Jurkat, Clone E6-1 (cell line): ENCODE results near the gene CFAP53.
"Not testable (repeated sequence)": the region's sequence is repeated elsewhere in the genome, so short reads cannot be mapped to it uniquely, and the experiment has no call there.

Experiments
- DNase-seq: peaks from one replicate; pipeline ENCODE4 v3.0.0-alpha.2; 2011; ENCODE audit warnings: low read depth, low spot score
- H3K4me3 ChIP-seq: 2 replicates; pipeline ENCODE4 v1.5.1; 2011; ENCODE audit warnings: mild to moderate bottlenecking, low read length, control low read depth, moderate library complexity

Gene CFAP53

GRCh38 chr18:50275503-50276036 lies 9.3 kb upstream of the CFAP53 start:
- no peak overlapping the region for H3K4me3 ChIP-seq
- no peak for DNase-seq

- H3K4me3 ChIP-seq, result no peak overlapping the region
- no peak for DNase-seq
Observed at GRCh38 chr18:50274941-50275340, 8.6 kb upstream of the CFAP53 start.

DNA sequence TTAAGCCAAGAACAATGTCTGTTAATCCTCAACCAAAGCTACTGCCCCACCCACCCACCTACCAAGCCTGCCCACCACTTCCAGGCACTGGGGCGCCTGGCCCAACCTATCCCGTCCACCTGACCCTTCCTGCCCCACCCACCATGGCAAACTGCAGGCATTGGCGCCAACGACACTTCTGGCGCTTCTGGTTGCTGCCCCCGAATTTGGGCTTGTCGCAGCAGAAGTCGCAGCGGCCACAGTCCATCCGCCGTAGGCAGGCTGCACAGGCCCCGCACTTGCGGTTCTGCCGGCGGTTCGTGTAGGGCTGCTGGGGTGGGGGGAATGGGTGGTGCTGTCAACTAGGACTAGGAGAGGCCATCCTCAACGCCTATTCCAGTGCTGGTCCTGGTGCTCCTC lies 7.7 kb upstream of the CFAP53 start:
- DNase-seq, result no peak
- no peak overlapping the region for H3K4me3 ChIP-seq

- DNase-seq, result no peak
- no peak overlapping the region for H3K4me3 ChIP-seq
Observed at GRCh38 chr18:50273203-50274043, 7.1 kb upstream of the CFAP53 start.

DNA sequence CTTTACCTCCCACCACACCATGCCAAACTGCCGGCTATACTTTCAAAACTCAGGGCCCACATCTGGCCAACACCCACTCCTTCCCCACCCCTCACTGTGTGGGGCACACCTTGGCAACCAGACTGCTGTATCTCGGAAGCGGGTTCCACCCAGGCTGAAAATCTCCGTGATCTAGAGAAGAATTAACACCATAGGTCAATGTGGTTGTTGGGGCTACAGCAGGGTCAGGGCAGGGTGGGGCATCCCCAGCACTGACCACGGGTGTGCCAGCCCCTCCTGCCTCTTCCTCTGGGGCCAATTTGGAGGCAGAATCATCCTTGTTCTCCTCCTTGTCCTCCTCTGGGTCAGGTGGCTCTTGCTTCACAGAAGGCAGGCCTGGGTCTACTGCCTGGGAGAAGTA lies 6.3 kb upstream of the CFAP53 start:
- no peak overlapping the region for H3K4me3 ChIP-seq
- DNase-seq, result no peak

- DNase-seq, result no peak
- no peak overlapping the region for H3K4me3 ChIP-seq
Observed at GRCh38 chr18:50268022-50268747, 1.9 kb upstream of the CFAP53 start.

DNA sequence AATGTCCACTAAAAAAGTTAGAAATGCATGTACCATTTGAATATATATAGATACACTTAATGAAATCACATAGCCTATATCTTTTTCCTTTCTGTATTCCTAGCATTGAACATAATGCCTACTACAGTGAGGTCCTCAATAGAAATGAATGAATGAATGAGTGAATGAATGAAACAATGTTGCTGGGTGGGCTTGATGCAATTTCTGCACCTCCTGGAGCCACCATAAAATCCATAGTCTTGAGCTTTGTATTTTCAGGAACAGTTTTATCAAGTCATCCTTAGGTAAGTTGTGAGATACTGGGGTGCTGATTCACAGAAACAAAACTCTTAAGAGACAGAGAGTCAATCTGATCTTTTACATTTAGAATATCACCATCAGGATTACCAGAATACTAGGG lies 3.3 kb downstream of the CFAP53 start:
- DNase-seq, result no peak
- no peak overlapping the region for H3K4me3 ChIP-seq

- no peak for DNase-seq
- no peak overlapping the region for H3K4me3 ChIP-seq
Observed at GRCh38 chr18:50250935-50251334, 15.4 kb downstream of the CFAP53 start.

GRCh38 chr18:50249576-50249975 lies 16.7 kb downstream of the CFAP53 start:
- no peak for DNase-seq
- no peak overlapping the region for H3K4me3 ChIP-seq

DNA sequence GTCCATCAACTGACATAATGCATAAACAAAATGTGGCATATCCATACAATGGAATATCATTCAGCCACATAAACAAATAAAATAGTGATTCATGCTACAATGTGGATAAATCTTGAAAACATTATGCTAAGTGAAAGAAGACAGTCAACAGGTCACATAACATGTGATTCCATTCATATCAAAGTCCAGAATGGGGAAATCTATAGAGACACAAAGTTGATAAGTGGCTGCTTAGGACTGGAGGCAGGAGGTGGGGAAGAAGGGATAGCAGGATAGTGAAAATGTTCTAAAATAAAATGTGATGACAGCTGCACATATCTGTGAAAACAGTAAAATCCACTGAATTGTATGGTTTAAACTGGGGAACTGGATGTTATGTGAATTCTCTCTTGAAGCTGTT lies 18.7 kb downstream of the CFAP53 start:
- H3K4me3 ChIP-seq, result no peak overlapping the region
- no peak for DNase-seq

DNA sequence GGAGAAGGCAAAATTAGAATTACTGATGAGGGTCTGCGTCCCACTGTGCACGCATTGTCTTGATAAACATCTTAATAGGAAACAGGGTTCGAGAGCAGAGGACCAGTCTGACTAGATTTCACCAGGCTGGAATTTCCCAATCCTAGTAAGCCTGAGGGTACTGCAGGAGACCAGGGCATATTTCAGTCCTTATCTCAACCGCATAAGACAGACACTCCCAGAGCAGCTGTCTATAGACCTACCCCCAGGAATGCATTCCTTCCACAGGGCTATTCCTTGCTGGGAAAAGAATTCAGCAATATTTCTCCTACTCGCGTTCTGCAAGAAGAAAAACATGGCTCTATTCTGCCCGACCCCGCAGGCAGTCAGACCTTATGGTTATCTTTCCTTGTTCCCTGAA lies 24.5 kb downstream of the CFAP53 start:
- H3K4me3 ChIP-seq, DNase-seq: not testable (repeated sequence)

- DNase-seq, result no peak
- no peak overlapping the region for H3K4me3 ChIP-seq
Observed at GRCh38 chr18:50240080-50240563, 26.2 kb downstream of the CFAP53 start.

GRCh38 chr18:50232419-50232818 lies 33.9 kb downstream of the CFAP53 start:
- no peak for DNase-seq
- H3K4me3 ChIP-seq, result no peak overlapping the region

GRCh38 chr18:50231621-50232020 lies 34.7 kb downstream of the CFAP53 start:
- DNase-seq, result no peak

DNA sequence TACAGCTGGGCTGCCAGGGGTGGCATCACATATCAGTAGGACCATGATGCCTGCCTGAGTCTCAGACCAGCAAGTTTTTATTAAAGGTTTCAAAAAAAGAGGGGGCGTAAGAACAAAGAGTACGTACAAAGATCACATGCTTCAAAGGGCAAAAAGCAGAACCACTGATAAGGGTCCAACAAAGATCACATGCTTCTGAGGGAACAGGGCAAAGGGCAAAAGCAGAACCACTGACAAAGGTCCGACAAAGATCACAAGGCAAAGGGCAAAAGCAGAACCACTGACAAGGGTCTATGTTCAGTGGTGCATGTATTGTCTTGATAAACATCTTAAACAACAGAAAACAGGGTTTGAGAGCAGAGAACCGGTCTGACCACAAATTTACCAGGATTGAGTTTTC lies 46.0 kb downstream of the CFAP53 start:
- H3K4me3 ChIP-seq, DNase-seq: not testable (repeated sequence)

More at GRCh38 chr18:50231621-50232020, 34.7 kb downstream of the CFAP53 start:
- H3K4me3 ChIP-seq, result no peak overlapping the region

GRCh38 chr18:50218432-50219197 lies 47.7 kb downstream of the CFAP53 start:
- no peak overlapping the region for H3K4me3 ChIP-seq
- peak; percentile 35 for DNase-seq

DNA sequence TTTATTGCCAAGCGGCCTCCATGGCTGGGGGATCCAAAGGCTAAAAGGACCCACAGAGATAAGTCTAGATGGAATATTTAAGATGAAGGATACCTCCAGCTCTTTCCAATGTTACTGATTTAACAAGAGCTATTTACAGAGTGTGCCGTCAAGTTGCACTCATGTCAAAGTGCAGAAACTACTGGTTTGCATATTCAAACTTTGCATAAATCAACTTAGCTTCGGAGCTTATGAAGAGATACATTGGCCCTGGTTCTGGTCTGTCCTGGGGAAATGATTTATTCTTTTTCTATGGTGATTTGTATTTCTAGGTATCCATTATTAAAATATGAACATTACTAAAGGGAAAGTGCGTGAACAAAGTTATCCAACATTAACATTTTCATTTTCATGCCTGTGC lies 57.0 kb downstream of the CFAP53 start:
- DNase-seq, result no peak
- H3K4me3 ChIP-seq, result no peak overlapping the region

GRCh38 chr18:50207722-50208121 lies 58.6 kb downstream of the CFAP53 start:
- no peak for DNase-seq
- H3K4me3 ChIP-seq, result no peak overlapping the region

DNA sequence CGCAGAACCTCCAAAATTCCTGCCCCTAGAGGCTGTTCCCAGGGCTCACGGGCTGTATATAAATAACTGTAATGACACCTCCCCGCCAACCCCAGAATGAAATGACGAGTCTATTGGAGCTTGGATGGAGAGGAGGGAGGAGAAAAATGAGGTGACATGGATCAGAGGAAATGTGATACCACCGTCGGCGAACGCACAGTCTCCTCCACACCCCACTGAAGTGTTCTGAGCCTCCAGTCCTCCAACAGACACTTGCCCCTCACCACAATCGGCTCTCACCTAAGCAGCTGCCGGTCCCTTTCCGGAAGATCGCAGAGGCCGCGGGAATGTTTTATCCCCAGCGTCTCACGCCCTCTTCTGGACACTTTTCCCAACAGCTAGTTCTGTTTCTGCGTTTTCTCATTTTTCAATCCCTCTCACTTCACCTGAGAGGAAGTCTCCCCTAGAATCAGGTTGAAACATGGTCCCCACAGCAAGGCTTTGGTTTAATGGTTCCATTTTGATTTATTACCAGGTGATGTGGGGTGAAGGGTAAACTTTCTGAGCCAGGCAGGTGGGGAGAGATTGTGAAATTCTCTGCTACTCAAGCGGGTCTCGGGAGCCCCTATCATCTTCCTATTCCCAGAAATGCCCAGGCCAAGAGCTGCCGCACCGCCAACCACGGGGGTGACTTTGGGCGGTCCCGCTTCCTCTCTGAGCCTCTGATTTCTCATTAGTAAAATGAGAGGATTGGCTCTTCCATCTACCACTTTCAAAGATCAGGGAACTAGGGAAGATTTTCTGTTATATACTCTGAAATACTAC lies 62.3 kb downstream of the CFAP53 start:
- DNase-seq, result peak; percentile 28
- no peak overlapping the region for H3K4me3 ChIP-seq
